Sigmoid colon (tissue), 7 donors: ENCODE measurements around the gene SALL2. TPM values are rescaled to one million over a fixed set of nuclear protein-coding genes. Genes with fewer than 3 reads are reported as not detected.

Source experiments
- DNase-seq: peaks from one replicate; pipeline ENCODE4 v3.0.0-alpha.2; 2019
- H3K27ac ChIP-seq, 4 donors: fragments of 200-600 bp; sonication (generic); one replicate each; pipeline ENCODE4 v1.5.1; 2016 to 2019; ENCODE audit warnings: mild to moderate bottlenecking in 1 of 4
- H3K27me3 ChIP-seq, 3 donors: fragments of 200-600 bp; sonication (generic); one replicate each; pipeline ENCODE4 v1.5.1; 2019; ENCODE audit warnings: mild to moderate bottlenecking in 1 of 3
- H3K36me3 ChIP-seq, 4 donors: fragments of 200-600 bp; sonication (generic); one replicate each; pipeline ENCODE4 v1.5.1; 2016 to 2019
- H3K4me1 ChIP-seq, 4 donors: fragments of 200-600 bp; sonication (generic); one replicate each; pipeline ENCODE4 v1.5.1; 2017 to 2019
- H3K4me3 ChIP-seq, 4 donors: fragments of 200-600 bp; sonication (generic); one replicate each; pipeline ENCODE4 v1.5.1; 2017 to 2019; ENCODE audit warnings: mild to moderate bottlenecking in 2 of 4, moderate library complexity in 1 of 4
- H3K9me3 ChIP-seq, 4 donors: fragments of 200-600 bp in 3 of 4; sonication (generic) in 3 of 4; one replicate each; pipeline versions ENCODE4 v1.5.1 to v1.6.1; 2013 to 2019
- CTCF ChIP-seq, 4 experiments: fragments of 450-650 bp in 3 of 4; fragments of 200-600 bp in 1 of 4; IDR thresholded peaks; one replicate each; pipeline ENCODE4 v1.5.1; 2016 to 2019; ENCODE audit warnings: antibody characterized with exemption in 4 of 4, mild to moderate bottlenecking in 3 of 4, moderate library complexity in 2 of 4
- EP300 ChIP-seq, 4 donors: sonication (generic); formaldehyde crosslinking; IDR thresholded peaks; one replicate each; pipeline ENCODE4 v1.6.1; 2017; ENCODE audit warnings: antibody characterized with exemption in 4 of 4
- POLR2A ChIP-seq, 2 donors: fragments of 450-650 bp; IDR thresholded peaks; one replicate each; pipeline ENCODE4 v1.6.1; 2016; ENCODE audit warnings: antibody characterized with exemption in 2 of 2, mild to moderate bottlenecking in 2 of 2, moderate library complexity in 2 of 2
- POLR2AphosphoS5 ChIP-seq, 4 donors: sonication (generic); formaldehyde crosslinking; IDR thresholded peaks; one replicate each; pipeline ENCODE4 v1.6.1; 2017; ENCODE audit warnings: antibody characterized with exemption in 4 of 4
- WGBS, 2 donors: extraction: QIAGEN DNeasy Blood & Tissue Kit; methylation state at CpG; one replicate each; pipeline ENCODE4 v1.1.7; 2013; 5-methylcytosine and 5-hydroxymethylcytosine counted together
- intact Hi-C: fragments of 100-400 bp; cut with DNase I; formaldehyde crosslinking; loops from one replicate; pipeline ENCODE4 v1.15.1; 2023
- polyA plus RNA-seq, 3 donors: library from polyadenylated mRNA; stranded (reverse); fragments of 200-250 nt; gene quantifications; one replicate each; pipeline ENCODE4 v1.2.3, GENCODE V29; 2013
- total RNA-seq, 4 donors: library from RNA; depleted of rRNA; stranded (reverse); fragments of >200 nt; gene quantifications; one replicate each; pipeline ENCODE4 v1.1.0, GENCODE V29; 2016
- donor health status: healthy with polysubstance abuse.
- donor health status: Bipolar disorder and iron deficiency.
- donor health status: healthy.

Gene SALL2
- total RNA-seq (10 to 100 TPM; 12.8 to 15.8 (median 14.1) TPM), polyA plus RNA-seq (1 to 10 TPM in 1 of 3 donors, under 1 TPM in 2; 0.46 to 2.9 (median 0.60) TPM)

- H3K4me1 ChIP-seq: peaks cover 0 to 18% (median 14%) of the 10 kb centered on the region in 4 donors
- peak within 1 kb of the TSS; percentile 90 to 95 (median 94) for H3K4me3 ChIP-seq
- intact Hi-C loops: loop anchor here (2.0 kb wide), 1 partner anchor 15 kb away; the partner anchor contains the start of gene METTL3
- H3K36me3 ChIP-seq: peaks cover 0 to 9% (median 0%) of the 10 kb centered on the region in 4 donors
- H3K27me3 ChIP-seq: no peaks in the 10 kb centered on the region
- H3K9me3 ChIP-seq: no peaks in the 10 kb centered on the region
- no peak for TF ChIP-seq EP300 (IDR thresholded peaks at IDR 0.05)
- peak; percentile 22 to 76 (median 60) for TF ChIP-seq POLR2AphosphoS5 (IDR thresholded peaks at IDR 0.05)
- peak in 1 of 2 donors; percentile 10 for TF ChIP-seq POLR2A (IDR thresholded peaks at IDR 0.05)
- H3K27ac ChIP-seq: peak within 1 kb of the TSS; percentile 78 to 89 (median 88)
- WGBS, 2 donors: 1% methylated on average over 43 of the region's 43 CpGs
- DNase-seq: peak; percentile 94
Observed at GRCh38 chr14:21525962-21526671, at the start of gene SALL2. SALL2 (minus strand) TSS chr14:21526346; CDS start chr14:21526127, 219 bp downstream.

- intact Hi-C loops: no loop called here
- H3K4me3 ChIP-seq: no peak overlapping the region
- no peaks in the 10 kb centered on the region for H3K36me3 ChIP-seq
- H3K9me3 ChIP-seq: no peaks in the 10 kb centered on the region
- TF ChIP-seq CTCF (IDR thresholded peaks at IDR 0.05) (no peak), EP300 (IDR thresholded peaks at IDR 0.05) (no peak), POLR2AphosphoS5 (IDR thresholded peaks at IDR 0.05) (no peak), POLR2A (IDR thresholded peaks at IDR 0.05) (no peak)
- no peaks in the 10 kb centered on the region for H3K27me3 ChIP-seq
- WGBS, 2 donors: 70% methylated on average over 6 of the region's 6 CpGs
- peaks cover 0 to 10% (median 5%) of the 10 kb centered on the region in 4 donors for H3K4me1 ChIP-seq
- no peak overlapping the region for H3K27ac ChIP-seq
- DNase-seq: no peak
Observed at GRCh38 chr14:21575661-21576060, 49.5 kb upstream of the SALL2 start.

- intact Hi-C loops: no loop called here
- no peak overlapping the region for H3K4me3 ChIP-seq
- peaks cover 0 to 11% (median 6%) of the 10 kb centered on the region in 4 donors for H3K4me1 ChIP-seq
- no peak overlapping the region for H3K27ac ChIP-seq
- no peaks in the 10 kb centered on the region for H3K9me3 ChIP-seq
- TF ChIP-seq CTCF (IDR thresholded peaks at IDR 0.05) (no peak), POLR2A (IDR thresholded peaks at IDR 0.05) (no peak), EP300 (IDR thresholded peaks at IDR 0.05) (no peak), POLR2AphosphoS5 (IDR thresholded peaks at IDR 0.05) (no peak)
- H3K27me3 ChIP-seq: no peaks in the 10 kb centered on the region
- DNase-seq: no peak
- H3K36me3 ChIP-seq: no peaks in the 10 kb centered on the region
Observed at GRCh38 chr14:21572604-21573003, 46.5 kb upstream of the SALL2 start.

GRCh38 chr14:21558703-21559170, 32.6 kb upstream of the SALL2 start:
- TF ChIP-seq EP300 (IDR thresholded peaks at IDR 0.05) (no peak), POLR2A (IDR thresholded peaks at IDR 0.05) (no peak), POLR2AphosphoS5 (IDR thresholded peaks at IDR 0.05) (no peak)
- no peaks in the 10 kb centered on the region for H3K27me3 ChIP-seq
- peaks cover 0 to 13% (median 10%) of the 10 kb centered on the region in 4 donors for H3K4me1 ChIP-seq
- H3K9me3 ChIP-seq: no peaks in the 10 kb centered on the region
- intact Hi-C loops: loop anchor here (5.0 to 10.0 kb wide), 4 partner anchors 46 to 174 kb away; partner anchors contain the start of genes METTL3, RAB2B, SUPT16H and TOX4
- WGBS, 2 donors: 82 to 88% methylated on average over 8 of the region's 8 CpGs
- DNase-seq: no peak
- no peak overlapping the region for H3K27ac ChIP-seq
- H3K36me3 ChIP-seq: no peaks in the 10 kb centered on the region
- no peak overlapping the region for H3K4me3 ChIP-seq

- H3K9me3 ChIP-seq: no peaks in the 10 kb centered on the region
- intact Hi-C loops: loop anchor here (1.0 to 10.0 kb wide), 6 partner anchors 45 to 172 kb away; partner anchors contain the start of genes CHD8, METTL3, RAB2B and SUPT16H
- H3K4me3 ChIP-seq: peak overlapping the region in 3 of 4 donors; percentile 31 to 46 (median 41)
- 5 to 17% methylated on average over 11 of the region's 11 CpGs for WGBS, 2 donors
- DNase-seq: peak; percentile 87
- no peaks in the 10 kb centered on the region for H3K27me3 ChIP-seq
- H3K36me3 ChIP-seq: no peaks in the 10 kb centered on the region
- peak; percentile 68 to 77 (median 72) for TF ChIP-seq CTCF (IDR thresholded peaks at IDR 0.05)
- no peak for TF ChIP-seq POLR2A (IDR thresholded peaks at IDR 0.05)
- TF ChIP-seq POLR2AphosphoS5 (IDR thresholded peaks at IDR 0.05): no peak
- no peak for TF ChIP-seq EP300 (IDR thresholded peaks at IDR 0.05)
- peak overlapping the region; percentile 71 to 81 (median 81) for H3K27ac ChIP-seq
- H3K4me1 ChIP-seq: peaks cover 0 to 13% (median 10%) of the 10 kb centered on the region in 4 donors
Observed at GRCh38 chr14:21557084-21557901, 31.1 kb upstream of the SALL2 start.
